MM.1S (cell line): ENCODE results near the gene ZHX3.

Source experiments
- DNase-seq: peaks from one replicate; pipeline ENCODE4 v3.0.0-alpha.2; 2015
- H2AFZ ChIP-seq: fragments of 300-600 bp; sonication (generic); 2 replicates; pipeline ENCODE4 v1.6.0; 2016; ENCODE audit warnings: antibody characterized with exemption, low read length
- H3F3A ChIP-seq: fragments of 300-600 bp; sonication (generic); 2 replicates; pipeline ENCODE4 v1.6.1; 2016; ENCODE audit warnings: mild to moderate bottlenecking, antibody characterized with exemption, low read length, moderate library complexity, mixed read lengths; ENCODE audit not compliant: insufficient read depth
- H3K27ac ChIP-seq: fragments of 300-600 bp; sonication (generic); 2 replicates; pipeline ENCODE4 v1.5.1; 2016; ENCODE audit warnings: mild to moderate bottlenecking, low read length
- H3K27me3 ChIP-seq: fragments of 300-600 bp; sonication (generic); replicated peaks from 2 replicates; pipeline ENCODE4 v1.6.0; 2016; ENCODE audit warnings: low read length; ENCODE audit not compliant: insufficient read depth
- H3K36me3 ChIP-seq: fragments of 300-600 bp; sonication (generic); replicated peaks from 2 replicates; pipeline ENCODE4 v1.6.1; 2016; ENCODE audit warnings: mild to moderate bottlenecking, low read length, mixed read lengths; ENCODE audit not compliant: insufficient read depth
- H3K4me1 ChIP-seq: fragments of 300-600 bp; sonication (generic); 2 replicates; pipeline ENCODE4 v1.6.1; 2016; ENCODE audit warnings: low read length, mixed read lengths
- H3K4me2 ChIP-seq: fragments of 300-600 bp; sonication (generic); 2 replicates; pipeline ENCODE4 v1.6.0; 2016; ENCODE audit warnings: low read depth, low read length
- H3K4me3 ChIP-seq: fragments of 300-600 bp; sonication (generic); 2 replicates; pipeline ENCODE4 v1.5.1; 2016; ENCODE audit warnings: low read length, mixed read lengths
- H3K79me2 ChIP-seq: fragments of 300-600 bp; sonication (generic); 2 replicates; pipeline ENCODE4 v1.6.1; 2016; ENCODE audit warnings: mixed run types, low read length, mixed read lengths
- H3K9ac ChIP-seq: fragments of 300-600 bp; sonication (generic); 2 replicates; pipeline ENCODE4 v1.6.1; 2016; ENCODE audit warnings: low read length, mixed read lengths
- H3K9me2 ChIP-seq: fragments of 300-600 bp; sonication (generic); replicated peaks from 2 replicates; pipeline ENCODE4 v1.6.1; 2016; ENCODE audit warnings: mild to moderate bottlenecking, low read length, mixed read lengths; ENCODE audit not compliant: insufficient read depth
- H3K9me3 ChIP-seq: fragments of 300-600 bp; sonication (generic); replicated peaks from 2 replicates; pipeline ENCODE4 v1.6.1; 2016; ENCODE audit warnings: mild to moderate bottlenecking, low read length, mixed read lengths; ENCODE audit not compliant: insufficient read depth
- H4K20me1 ChIP-seq: fragments of 300-600 bp; sonication (generic); 2 replicates; pipeline ENCODE4 v1.6.1; 2016; ENCODE audit warnings: mild to moderate bottlenecking, low read length, moderate library complexity, mixed read lengths; ENCODE audit not compliant: insufficient read depth
- CTCF ChIP-seq: fragments of 300-600 bp; sonication (generic); IDR thresholded peaks from 2 replicates; pipeline ENCODE4 v1.5.1; 2016; ENCODE audit warnings: antibody characterized with exemption, low read length, mixed read lengths
- EZH2 ChIP-seq: fragments of 300-600 bp; sonication (generic); optimal IDR thresholded peaks from 2 replicates; pipeline ENCODE3; 2017; ENCODE audit warnings: low read depth, mild to moderate bottlenecking, antibody characterized with exemption, low read length, mixed read lengths
- EZH2phosphoT487 ChIP-seq: fragments of 300-600 bp; sonication (generic); IDR thresholded peaks from 2 replicates; pipeline ENCODE4 v1.6.1; 2018; ENCODE audit warnings: antibody characterized with exemption, low read length

Gene ZHX3

GRCh38 chr20:41300383-41300782, 17.1 kb downstream of the ZHX3 start:
- Histone ChIP-seq H3F3A (no peaks in the 10 kb centered on the region), H3K4me2 (no peak overlapping the region), H3K9me2 (no peaks in the 10 kb centered on the region), H4K20me1 (no peaks in the 10 kb centered on the region), H3K9ac (no peak overlapping the region), H3K79me2 (peaks cover 21% of the 10 kb centered on the region), H3K4me3 (no peak overlapping the region), H2AFZ (no peak overlapping the region), H3K27me3 (no peaks in the 10 kb centered on the region), H3K4me1 (peaks cover 5% of the 10 kb centered on the region; the same call in 1 of the 2 replicates), H3K36me3 (no peaks in the 10 kb centered on the region), H3K9me3 (no peaks in the 10 kb centered on the region), H3K27ac (no peak overlapping the region)
- no peak for DNase-seq
- no peak for TF ChIP-seq CTCF
- no peak for TF ChIP-seq EZH2
- no peak for TF ChIP-seq EZH2phosphoT487

- no peak for DNase-seq
- Histone ChIP-seq H3K9me3 (no peaks in the 10 kb centered on the region), H3F3A (no peaks in the 10 kb centered on the region), H3K27me3 (no peaks in the 10 kb centered on the region), H3K4me1 (peaks cover 5% of the 10 kb centered on the region; the same call in 1 of the 2 replicates), H3K79me2 (peaks cover 20% of the 10 kb centered on the region), H3K9me2 (no peaks in the 10 kb centered on the region), H3K4me2 (no peak overlapping the region), H3K36me3 (no peaks in the 10 kb centered on the region), H4K20me1 (no peaks in the 10 kb centered on the region), H3K27ac (no peak overlapping the region), H2AFZ (no peak overlapping the region), H3K4me3 (no peak overlapping the region), H3K9ac (no peak overlapping the region)
- TF ChIP-seq CTCF = no peak
- no peak for TF ChIP-seq EZH2phosphoT487
These were observed 17.6 kb downstream of the ZHX3 start for GRCh38 chr20:41299899-41300298.

GRCh38 chr20:41293269-41294037, 24.1 kb downstream of the ZHX3 start:
- no peak overlapping the region for H3K9ac ChIP-seq
- H2AFZ ChIP-seq = no peak overlapping the region
- H3K79me2 ChIP-seq = no peaks in the 10 kb centered on the region
- H3K4me1 ChIP-seq = no peaks in the 10 kb centered on the region
- no peaks in the 10 kb centered on the region for H3F3A ChIP-seq
- no peak overlapping the region for H3K4me2 ChIP-seq
- no peaks in the 10 kb centered on the region for H3K27me3 ChIP-seq
- no peaks in the 10 kb centered on the region for H3K36me3 ChIP-seq
- H3K9me2 ChIP-seq = no peaks in the 10 kb centered on the region
- H4K20me1 ChIP-seq = no peaks in the 10 kb centered on the region
- TF ChIP-seq EZH2 (no peak), CTCF (no peak), EZH2phosphoT487 (no peak)
- no peak for DNase-seq
- H3K4me3 ChIP-seq = no peak overlapping the region
- H3K27ac ChIP-seq = no peak overlapping the region
- H3K9me3 ChIP-seq = no peaks in the 10 kb centered on the region
